ENCODE results near the gene ABAT.

ABAT gene

DNA sequence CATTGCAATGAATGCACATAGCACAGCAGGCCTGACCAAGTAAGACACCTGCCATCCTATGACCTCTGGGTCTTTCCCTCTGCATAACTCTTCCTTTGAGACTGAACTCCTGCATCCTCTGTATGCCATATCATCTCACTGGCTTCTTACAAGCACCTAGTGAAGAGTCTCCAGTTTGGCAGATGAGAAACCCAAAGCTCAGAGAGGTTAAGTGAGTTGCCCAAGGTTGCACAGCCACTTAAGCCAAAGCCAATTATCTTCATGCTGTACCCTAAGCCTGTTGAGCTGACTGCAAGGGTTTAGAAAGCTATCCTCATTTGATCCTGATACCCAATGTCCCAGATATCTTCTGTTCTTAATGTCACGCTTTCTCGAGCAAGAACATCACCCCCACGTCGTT lies 87.8 kb downstream of the ABAT start:
- no peak for ATAC-seq
- TF ChIP-seq ARNTL (CRISPR knock-in tag; IDR thresholded peaks at IDR 0.05; ENCODE audit: borderline replicate concordance, low read depth) (no peak), SNAI2 (CRISPR knock-in tag; IDR thresholded peaks at IDR 0.05) (no peak), ISL1 (CRISPR knock-in tag; IDR thresholded peaks at IDR 0.05) (no peak), PPARA (CRISPR knock-in tag; IDR thresholded peaks at IDR 0.05; ENCODE audit: borderline replicate concordance) (no peak), ZNF8 (CRISPR knock-in tag; IDR thresholded peaks at IDR 0.05) (no peak), CSRNP3 (CRISPR knock-in tag; IDR thresholded peaks at IDR 0.05) (no peak), TOX (CRISPR knock-in tag; IDR thresholded peaks at IDR 0.05; ENCODE audit: borderline replicate concordance) (no peak), TCF4 (CRISPR knock-in tag; IDR thresholded peaks at IDR 0.05; ENCODE audit: borderline replicate concordance) (no peak), BACH2 (CRISPR knock-in tag; IDR thresholded peaks at IDR 0.05; ENCODE audit: borderline replicate concordance) (no peak)
- TF ChIP-seq, protein P1, sequence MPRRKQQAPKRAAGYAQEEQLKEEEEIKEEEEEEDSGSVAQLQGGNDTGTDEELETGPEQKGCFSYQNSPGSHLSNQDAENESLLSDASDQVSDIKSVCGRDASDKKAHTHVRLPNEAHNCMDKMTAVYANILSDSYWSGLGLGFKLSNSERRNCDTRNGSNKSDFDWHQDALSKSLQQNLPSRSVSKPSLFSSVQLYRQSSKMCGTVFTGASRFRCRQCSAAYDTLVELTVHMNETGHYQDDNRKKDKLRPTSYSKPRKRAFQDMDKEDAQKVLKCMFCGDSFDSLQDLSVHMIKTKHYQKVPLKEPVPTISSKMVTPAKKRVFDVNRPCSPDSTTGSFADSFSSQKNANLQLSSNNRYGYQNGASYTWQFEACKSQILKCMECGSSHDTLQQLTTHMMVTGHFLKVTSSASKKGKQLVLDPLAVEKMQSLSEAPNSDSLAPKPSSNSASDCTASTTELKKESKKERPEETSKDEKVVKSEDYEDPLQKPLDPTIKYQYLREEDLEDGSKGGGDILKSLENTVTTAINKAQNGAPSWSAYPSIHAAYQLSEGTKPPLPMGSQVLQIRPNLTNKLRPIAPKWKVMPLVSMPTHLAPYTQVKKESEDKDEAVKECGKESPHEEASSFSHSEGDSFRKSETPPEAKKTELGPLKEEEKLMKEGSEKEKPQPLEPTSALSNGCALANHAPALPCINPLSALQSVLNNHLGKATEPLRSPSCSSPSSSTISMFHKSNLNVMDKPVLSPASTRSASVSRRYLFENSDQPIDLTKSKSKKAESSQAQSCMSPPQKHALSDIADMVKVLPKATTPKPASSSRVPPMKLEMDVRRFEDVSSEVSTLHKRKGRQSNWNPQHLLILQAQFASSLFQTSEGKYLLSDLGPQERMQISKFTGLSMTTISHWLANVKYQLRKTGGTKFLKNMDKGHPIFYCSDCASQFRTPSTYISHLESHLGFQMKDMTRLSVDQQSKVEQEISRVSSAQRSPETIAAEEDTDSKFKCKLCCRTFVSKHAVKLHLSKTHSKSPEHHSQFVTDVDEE (CRISPR knock-in tag; IDR thresholded peaks at IDR 0.05), result no peak
- TF ChIP-seq, protein P2, sequence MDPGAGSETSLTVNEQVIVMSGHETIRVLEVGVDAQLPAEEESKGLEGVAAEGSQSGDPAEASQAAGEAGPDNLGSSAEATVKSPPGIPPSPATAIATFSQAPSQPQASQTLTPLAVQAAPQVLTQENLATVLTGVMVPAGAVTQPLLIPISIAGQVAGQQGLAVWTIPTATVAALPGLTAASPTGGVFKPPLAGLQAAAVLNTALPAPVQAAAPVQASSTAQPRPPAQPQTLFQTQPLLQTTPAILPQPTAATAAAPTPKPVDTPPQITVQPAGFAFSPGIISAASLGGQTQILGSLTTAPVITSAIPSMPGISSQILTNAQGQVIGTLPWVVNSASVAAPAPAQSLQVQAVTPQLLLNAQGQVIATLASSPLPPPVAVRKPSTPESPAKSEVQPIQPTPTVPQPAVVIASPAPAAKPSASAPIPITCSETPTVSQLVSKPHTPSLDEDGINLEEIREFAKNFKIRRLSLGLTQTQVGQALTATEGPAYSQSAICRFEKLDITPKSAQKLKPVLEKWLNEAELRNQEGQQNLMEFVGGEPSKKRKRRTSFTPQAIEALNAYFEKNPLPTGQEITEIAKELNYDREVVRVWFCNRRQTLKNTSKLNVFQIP (CRISPR knock-in tag; IDR thresholded peaks at IDR 0.05; ENCODE audit: borderline replicate concordance, low read depth), result no peak

- TF ChIP-seq ZFP3 (CRISPR knock-in tag; IDR thresholded peaks at IDR 0.05) (no peak), RARB (CRISPR knock-in tag; IDR thresholded peaks at IDR 0.05) (no peak), ESRRG (CRISPR knock-in tag; IDR thresholded peaks at IDR 0.05) (no peak), ZNF70 (CRISPR knock-in tag; IDR thresholded peaks at IDR 0.05) (no peak), CSRNP3 (CRISPR knock-in tag; IDR thresholded peaks at IDR 0.05) (no peak), BACH2 (CRISPR knock-in tag; IDR thresholded peaks at IDR 0.05; ENCODE audit: borderline replicate concordance) (no peak), CSDC2 (CRISPR knock-in tag; IDR thresholded peaks at IDR 0.05) (no peak), SNAI2 (CRISPR knock-in tag; IDR thresholded peaks at IDR 0.05) (no peak), ZFP30 (CRISPR knock-in tag; IDR thresholded peaks at IDR 0.05) (no peak), TCF4 (CRISPR knock-in tag; IDR thresholded peaks at IDR 0.05; ENCODE audit: borderline replicate concordance) (no peak), ZC3H10 (CRISPR knock-in tag; IDR thresholded peaks at IDR 0.05) (no peak)
- TF ChIP-seq, protein P1 (CRISPR knock-in tag; IDR thresholded peaks at IDR 0.05), result no peak
- TF ChIP-seq, protein P2 (CRISPR knock-in tag; IDR thresholded peaks at IDR 0.05; ENCODE audit: borderline replicate concordance, low read depth), result no peak
- no peak for ATAC-seq
Measured at GRCh38 chr16:8763083-8763482, 88.7 kb downstream of the ABAT start.

Data from SK-N-SH treated with all-trans-retinoic acid at 6 μM for 48 hours (cell line).